GM19239 (cell line): ENCODE data around the gene PDE8B.

Experiments used
- DNase-seq: peaks from one replicate; pipeline ENCODE4 v3.0.0; 2011; ENCODE audit warnings: low spot score; ENCODE audit not compliant: insufficient read length
- FAIRE-seq: peaks from 2 replicates; lab custom pipeline; 2011; peaks lifted over from hg19 to GRCh38; lab: Jason Lieb, UNC

Gene PDE8B

DNA sequence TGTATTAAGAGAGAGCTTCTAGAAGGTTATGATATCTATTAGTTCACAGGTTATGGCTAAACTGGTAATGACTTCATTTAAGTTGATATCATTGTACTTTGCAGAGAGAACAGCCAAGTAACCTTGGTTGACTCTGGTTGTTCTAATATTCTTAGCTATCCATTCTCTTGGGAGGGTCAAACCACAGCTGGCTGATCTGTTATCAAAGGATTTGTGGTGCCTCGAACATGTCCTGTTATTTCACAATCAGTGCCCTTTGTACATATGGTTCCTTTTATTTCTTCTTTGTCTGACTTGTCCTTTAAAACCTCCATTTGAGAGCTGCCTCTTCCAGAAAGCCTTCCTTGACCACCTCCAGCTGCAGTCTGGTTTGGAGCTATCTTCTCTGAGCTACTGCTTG lies 61.7 kb downstream of the PDE8B start:
- FAIRE-seq, result no peak
- DNase-seq, result no peak

GRCh38 chr5:77277759-77278158 lies 67.3 kb downstream of the PDE8B start:
- FAIRE-seq, result no peak
- no peak for DNase-seq

- DNase-seq (no peak), FAIRE-seq (no peak)
Observed at GRCh38 chr5:77280036-77280435, 69.6 kb downstream of the PDE8B start.

DNA sequence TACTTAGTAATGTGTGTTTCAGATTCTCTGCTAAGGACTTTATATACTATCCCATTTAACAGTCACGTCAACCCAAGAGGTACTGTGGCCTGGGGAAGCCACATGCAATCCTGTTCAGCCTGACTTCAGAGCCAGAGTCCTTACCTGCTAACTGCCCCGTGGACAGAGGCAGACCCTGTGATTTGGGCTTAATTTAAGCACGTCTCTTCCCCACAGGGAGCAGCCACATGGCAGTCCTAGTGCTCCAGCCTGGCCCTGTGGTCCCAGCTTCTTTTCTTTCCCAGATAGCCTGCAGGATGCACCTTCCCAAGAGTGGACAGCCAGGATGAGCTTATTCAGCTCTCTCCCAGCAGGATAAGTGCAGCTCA lies 71.5 kb downstream of the PDE8B start:
- FAIRE-seq (no peak), DNase-seq (no peak)

GRCh38 chr5:77282337-77283027 lies 72.0 kb downstream of the PDE8B start:
- FAIRE-seq (no peak), DNase-seq (no peak)

- DNase-seq, result no peak
- FAIRE-seq, result no peak
Observed at GRCh38 chr5:77285251-77285841, 74.9 kb downstream of the PDE8B start.

DNA sequence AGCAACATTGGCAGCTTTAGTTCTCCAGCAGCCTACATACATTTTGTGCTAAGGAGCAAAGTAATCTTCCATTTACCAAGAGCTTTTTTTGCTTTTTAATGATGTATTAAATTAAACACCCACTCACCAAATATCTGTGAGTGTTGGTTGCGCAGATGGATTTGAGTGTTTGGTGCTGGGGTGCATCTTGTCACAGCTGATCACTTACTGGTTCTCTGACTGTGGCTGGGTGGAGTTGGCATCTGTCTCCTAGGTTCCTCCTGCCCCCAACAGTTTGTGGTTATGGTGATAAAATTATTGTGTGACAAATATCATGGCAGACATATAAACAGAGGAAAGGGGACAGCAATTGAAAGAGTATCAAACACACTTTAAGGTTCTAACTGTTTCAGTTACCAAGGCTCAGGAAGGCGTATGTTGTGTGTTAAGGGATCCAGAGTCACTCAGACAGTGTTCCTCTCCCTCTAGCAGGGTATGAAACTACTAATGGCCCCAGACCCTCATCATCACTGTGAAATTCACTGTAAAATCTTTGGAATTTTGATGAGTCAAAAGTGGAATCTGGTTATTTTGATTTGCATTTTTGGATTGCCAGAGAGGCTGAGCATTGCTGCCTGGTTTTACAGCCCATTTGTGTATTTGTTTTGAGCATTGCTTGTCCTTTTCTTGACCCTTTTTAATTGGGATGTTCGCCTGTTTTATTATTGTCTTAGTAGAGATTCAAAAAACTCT lies 81.7 kb downstream of the PDE8B start:
- FAIRE-seq (no peak), DNase-seq (no peak)

- DNase-seq (no peak), FAIRE-seq (no peak)
Observed at GRCh38 chr5:77294185-77294584, 83.7 kb downstream of the PDE8B start.

DNA sequence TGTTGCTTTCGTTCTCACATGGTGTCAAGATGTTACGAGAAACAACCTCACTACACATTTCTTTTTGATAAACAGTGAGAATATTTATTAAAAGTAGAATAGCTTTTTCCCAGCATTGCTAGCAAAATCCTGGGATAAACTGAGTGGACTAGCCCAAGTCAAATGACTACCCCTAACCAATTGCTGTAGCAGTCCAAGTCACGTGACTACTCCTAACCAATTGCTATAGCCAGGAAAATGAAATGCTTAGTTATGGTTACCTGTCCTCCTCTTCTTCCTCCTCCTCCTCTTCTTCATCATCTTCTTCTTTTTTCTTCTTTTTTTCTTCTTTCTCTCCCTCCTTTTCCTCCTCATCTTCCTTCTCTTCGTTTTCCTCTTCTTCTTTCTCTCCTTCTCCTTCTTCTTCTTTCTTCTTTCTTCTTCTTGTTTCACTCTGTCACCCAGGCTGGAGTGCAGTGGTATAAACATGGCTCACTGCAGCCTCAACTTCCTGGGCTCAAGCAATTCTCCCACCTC lies 85.4 kb downstream of the PDE8B start:
- FAIRE-seq (no peak), DNase-seq (no peak)

DNA sequence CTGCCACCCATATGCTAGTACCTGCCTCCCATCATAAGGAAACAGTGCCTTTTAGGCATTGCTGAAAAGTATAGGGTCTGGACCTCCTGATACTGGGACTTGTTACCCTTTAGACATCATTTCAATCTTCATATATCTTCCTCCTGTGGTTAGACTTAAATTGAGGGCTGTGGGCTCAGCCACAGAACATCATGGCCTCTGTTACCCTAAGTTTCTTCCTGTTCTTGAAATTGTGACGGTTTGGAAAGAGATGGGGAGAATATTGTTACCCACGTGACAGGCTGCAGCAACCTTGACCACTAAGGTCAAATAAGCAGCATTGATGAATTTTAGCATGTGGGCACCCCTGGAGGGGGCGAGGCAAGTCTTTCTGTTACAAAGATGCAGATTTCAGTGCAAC lies 87.7 kb downstream of the PDE8B start:
- DNase-seq (no peak), FAIRE-seq (no peak)

DNA sequence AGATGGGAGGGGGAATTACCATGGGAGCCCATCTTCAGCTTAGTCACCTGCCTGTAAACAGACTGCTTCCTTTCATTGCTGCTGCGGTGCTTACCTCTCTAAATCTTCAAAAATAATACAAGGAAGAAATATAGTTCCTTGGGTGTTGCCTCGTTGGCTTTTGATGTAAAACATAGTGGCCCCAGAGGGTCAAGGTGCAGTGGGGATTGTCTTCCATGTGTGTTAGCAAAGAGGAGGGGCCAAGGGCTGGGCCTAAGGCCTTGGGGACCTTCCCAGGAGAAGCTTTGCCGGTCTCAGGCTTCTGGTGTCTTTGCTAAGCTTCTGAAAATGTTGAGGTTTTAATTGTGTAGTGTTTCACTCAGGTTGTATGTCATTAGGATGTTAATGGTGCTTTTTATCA lies 90.0 kb downstream of the PDE8B start:
- DNase-seq, result no peak
- FAIRE-seq, result no peak

- DNase-seq (no peak), FAIRE-seq (no peak)
Observed at GRCh38 chr5:77301447-77301883, 91.0 kb downstream of the PDE8B start.

- DNase-seq (no peak), FAIRE-seq (no peak)
Observed at GRCh38 chr5:77302247-77302646, 91.8 kb downstream of the PDE8B start.

DNA sequence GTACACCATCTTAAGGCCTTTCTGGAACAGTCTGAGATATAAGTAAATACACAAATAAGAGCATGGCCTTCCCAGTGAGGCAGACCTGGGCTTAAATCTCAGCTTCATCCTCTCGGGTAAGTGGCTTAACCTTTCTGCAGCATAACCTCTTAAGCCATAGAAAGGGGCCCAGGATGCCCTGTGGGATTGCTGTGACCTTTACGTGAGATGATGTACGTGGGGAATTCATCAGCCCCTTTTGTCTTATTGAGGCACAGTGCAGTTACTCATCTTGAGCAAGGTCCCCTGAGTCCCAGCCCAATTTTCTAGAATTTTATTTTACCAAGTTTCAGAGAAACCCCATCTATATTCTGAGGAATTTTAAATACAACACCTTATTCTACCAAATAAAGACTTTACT lies 92.2 kb downstream of the PDE8B start:
- FAIRE-seq (no peak), DNase-seq (no peak)

DNA sequence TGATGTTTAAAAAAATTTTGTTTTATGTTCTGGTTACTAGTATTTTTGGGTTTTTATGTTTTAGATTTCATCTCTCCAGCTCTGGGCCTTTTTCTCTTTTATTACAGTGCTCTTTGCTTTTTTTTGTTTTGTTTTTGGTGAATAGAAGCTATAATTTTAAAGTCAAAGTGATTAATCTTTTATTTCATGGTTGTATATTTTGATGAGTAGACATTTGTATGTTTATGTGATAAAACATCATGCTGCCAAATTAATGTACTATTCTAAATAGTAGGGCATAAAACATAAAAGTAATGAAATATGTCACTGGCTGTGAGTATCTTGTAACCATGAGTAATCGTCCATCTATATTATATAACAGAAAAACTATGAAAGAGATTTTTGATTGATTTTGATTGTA lies 93.9 kb downstream of the PDE8B start:
- DNase-seq (no peak), FAIRE-seq (no peak)

- FAIRE-seq, result no peak
Observed at GRCh38 chr5:77305222-77305846, 94.9 kb downstream of the PDE8B start.

GRCh38 chr5:77305956-77306355 lies 95.5 kb downstream of the PDE8B start:
- FAIRE-seq (no peak), DNase-seq (no peak)

More at GRCh38 chr5:77305222-77305846, 94.9 kb downstream of the PDE8B start:
- DNase-seq, result no peak

DNA sequence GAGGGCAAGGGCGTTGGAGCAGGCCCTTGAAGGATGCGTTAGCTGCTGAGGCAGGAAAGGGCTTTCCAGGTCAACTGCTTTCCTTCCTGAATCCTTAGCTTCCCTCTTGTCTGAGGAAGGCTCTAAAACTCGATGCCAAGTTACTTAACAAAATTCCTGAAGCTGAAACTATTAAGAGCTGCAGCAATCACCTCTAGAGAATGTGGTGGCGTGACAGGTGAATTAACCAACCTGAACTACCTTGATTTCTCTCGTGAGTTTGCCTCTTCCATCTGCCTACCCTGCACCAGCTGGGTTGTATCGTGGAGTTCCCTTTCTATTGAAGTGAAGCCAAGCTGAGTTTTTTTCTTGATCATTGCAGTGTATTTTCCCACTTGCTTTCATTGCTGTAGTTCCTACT lies 96.1 kb downstream of the PDE8B start:
- FAIRE-seq (no peak), DNase-seq (no peak)

- FAIRE-seq (no peak), DNase-seq (no peak)
Observed at GRCh38 chr5:77308154-77308960, 97.9 kb downstream of the PDE8B start.

DNA sequence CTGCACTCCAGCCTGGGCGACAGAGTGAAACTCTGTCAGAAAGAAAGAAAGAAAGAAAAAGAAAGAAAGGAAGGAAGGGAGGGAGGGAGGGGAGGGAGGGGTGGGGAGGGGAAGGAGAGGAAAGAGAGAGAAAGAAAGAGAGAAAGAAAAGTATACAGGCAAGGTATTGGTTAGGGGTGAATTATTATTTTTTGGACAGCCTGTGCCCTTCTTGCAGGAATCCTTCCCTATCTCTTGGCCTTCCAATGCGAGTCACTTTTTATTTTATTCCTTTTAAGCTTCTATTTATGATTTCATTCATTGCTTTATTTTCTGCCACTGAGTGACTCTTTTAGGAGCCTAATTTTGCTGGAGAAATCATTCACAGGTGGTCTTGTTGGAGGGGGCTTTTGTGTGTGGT lies 98.7 kb downstream of the PDE8B start:
- FAIRE-seq (no peak), DNase-seq (no peak)
